ENCODE measurements around the gene DPYSL5. TPM values are rescaled to one million over a fixed set of nuclear protein-coding genes. Genes with fewer than 3 reads are reported as not detected.
A peak's percentile ranks its signal among the peaks of the same experiment; 100 is the strongest.

The DPYSL5 gene
- total RNA-seq, 1 experiment from 2014 or later = not detected

DNA sequence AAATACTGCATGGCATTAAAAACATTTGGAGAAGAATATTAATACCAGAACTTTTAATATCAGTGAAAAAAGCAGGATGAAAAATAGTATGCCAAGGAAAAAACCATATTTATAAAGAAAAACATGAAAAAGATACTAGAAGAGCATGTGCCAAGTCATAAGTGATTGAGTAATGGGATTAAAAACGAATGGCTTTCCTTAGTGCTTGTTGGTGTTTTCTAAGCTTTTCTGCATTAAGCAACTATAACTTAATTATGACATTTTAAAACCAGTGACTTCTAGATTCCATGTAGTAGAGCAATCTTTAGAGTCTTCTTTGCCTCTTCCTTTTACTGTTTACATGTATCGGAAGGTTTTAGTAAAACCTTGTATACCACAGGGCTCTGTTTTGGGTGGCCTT is 129.1 kb downstream of the DPYSL5 start:
- Histone ChIP-seq H3K27me3 (no peaks in the 10 kb centered on the region), H3K36me3 (no peaks in the 10 kb centered on the region; the same call in none of the 2 replicates), H3K4me3 (no peak overlapping the region), H3K9me3 (no peaks in the 10 kb centered on the region)
- no peak for DNase-seq

DNA sequence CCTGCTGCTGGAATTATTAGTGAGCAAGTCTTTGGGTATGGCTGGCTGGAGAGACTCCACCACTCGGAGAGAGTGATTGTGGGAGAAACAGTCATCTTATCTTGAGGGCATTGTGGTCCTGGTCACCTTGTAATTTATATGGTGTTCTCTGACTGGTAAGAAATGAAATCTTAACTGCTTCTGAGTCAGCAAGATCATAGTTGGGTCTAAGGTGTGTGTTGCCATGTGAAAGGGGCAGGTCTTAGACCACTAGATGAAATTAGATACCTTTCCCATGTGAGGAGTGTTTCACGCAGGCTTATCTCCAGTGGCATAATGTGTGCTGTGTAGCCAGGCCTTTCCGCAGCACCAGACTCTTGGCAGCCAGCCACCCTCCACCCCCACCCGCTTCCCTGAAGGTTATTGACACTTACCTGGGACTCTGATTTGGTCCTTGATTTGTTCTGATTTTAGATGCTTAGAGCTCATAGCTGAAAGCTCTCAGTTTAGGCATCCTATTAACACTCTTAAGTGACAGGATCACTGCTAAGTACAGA is 130.2 kb downstream of the DPYSL5 start:
- H3K9me3 ChIP-seq = no peaks in the 10 kb centered on the region
- no peaks in the 10 kb centered on the region for H3K27me3 ChIP-seq
- no peaks in the 10 kb centered on the region; the same call in 1 of the 2 replicates for H3K36me3 ChIP-seq
- H3K4me3 ChIP-seq = no peak overlapping the region
- no peak for DNase-seq

DNA sequence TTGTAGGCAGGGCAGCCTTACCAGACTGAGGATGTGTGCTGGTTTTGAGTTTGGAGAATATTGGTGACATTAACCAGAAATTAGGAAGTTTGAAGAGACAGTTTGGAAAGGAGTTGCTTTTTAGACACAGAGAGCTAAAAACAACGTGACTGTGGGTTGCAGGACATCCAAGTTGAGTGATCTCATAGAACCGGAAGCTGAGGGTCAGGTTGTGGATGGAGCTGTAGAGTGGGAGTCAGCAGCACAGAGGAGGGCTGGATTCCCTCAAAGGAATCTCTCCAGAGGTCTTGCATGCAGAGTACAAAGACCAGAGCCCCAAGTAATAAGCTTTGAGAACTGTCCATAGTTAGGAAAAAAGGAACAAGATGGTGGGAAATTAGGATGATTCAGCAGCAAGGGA is 131.8 kb downstream of the DPYSL5 start:
- Histone ChIP-seq H3K4me3 (no peak overlapping the region), H3K36me3 (no peaks in the 10 kb centered on the region; the same call in 1 of the 2 replicates), H3K9me3 (no peaks in the 10 kb centered on the region), H3K27me3 (no peaks in the 10 kb centered on the region)
- DNase-seq = peak; percentile 18

DNA sequence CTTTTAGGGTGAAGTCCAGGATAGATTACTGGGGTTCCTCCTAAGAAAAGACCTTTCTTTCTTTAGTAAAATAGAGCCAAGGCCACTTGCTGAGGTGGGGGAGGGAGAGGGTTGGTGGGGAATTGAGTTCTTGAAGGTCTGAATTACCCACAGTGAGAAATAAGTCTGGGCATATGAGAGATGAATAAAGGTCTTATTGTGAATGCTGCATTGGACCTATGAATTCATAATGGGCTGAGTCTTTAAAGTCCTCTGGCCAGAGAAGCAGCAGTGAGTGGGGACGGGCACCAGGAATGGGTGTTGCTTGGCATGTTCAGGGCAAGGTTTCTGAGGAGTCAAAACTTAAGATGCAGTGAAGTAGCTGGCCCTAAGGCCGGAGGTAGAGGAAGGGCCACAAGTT is 133.0 kb downstream of the DPYSL5 start:
- H3K36me3 ChIP-seq = peaks cover under 1% of the 10 kb centered on the region
- DNase-seq = no peak
- H3K27me3 ChIP-seq = no peaks in the 10 kb centered on the region
- H3K4me3 ChIP-seq = no peak overlapping the region
- H3K9me3 ChIP-seq = no peaks in the 10 kb centered on the region

DNA sequence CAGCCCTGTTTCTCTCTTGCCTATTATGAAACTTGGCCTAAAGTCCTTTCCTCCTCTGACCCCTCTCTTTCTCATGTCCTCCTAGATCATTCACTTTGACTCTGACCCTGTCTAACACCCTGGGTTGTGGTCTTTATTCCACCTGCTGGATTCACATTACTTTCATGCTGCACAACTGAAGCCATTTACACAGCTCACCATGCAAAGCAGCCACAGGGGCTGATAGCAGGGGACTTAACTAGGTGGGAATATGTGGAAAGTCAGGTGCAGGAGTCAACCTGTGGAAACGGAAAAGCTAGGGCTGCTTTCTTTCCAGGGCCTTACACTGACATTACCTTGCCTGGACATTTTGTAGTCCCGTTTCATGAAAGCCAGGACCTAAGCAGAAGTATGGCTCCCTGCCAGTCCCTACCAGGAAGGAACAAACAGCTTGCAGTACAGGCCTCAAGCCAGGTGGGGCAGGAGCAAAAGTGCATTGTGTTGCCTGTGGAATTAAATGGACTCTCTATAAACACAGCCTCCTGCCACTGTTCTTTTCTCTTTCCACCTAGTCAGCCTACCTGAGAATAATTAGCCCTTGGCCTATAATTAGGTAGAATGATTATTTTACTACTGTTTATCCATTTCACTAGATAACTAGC is 134.3 kb downstream of the DPYSL5 start:
- Histone ChIP-seq H3K9me3 (no peaks in the 10 kb centered on the region), H3K4me3 (no peak overlapping the region), H3K27me3 (no peaks in the 10 kb centered on the region), H3K36me3 (peaks cover 4% of the 10 kb centered on the region)
- peak; percentile 56 for DNase-seq

DNA sequence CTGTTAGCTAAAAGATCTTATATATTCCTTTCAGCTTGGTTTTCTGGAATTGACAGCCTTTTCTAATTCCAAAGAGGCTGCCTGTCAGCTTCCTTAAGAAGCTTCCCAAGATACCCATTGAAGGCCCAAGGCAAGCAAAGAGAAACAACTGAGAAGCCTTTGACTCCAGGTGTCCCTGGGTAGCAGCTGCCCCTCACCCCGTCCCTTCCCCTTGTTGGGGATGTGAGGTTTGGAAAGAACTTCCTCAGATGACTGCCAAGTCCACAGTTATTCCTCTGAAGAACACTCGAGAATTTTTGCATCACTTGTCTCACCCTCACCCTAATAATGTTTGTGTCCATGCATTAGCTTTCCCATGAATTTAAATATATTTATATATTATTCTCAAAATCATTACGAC is 135.8 kb downstream of the DPYSL5 start:
- Histone ChIP-seq H3K9me3 (no peaks in the 10 kb centered on the region), H3K36me3 (peaks cover 4% of the 10 kb centered on the region), H3K27me3 (no peaks in the 10 kb centered on the region), H3K4me3 (no peak overlapping the region)
- DNase-seq = no peak

DNA sequence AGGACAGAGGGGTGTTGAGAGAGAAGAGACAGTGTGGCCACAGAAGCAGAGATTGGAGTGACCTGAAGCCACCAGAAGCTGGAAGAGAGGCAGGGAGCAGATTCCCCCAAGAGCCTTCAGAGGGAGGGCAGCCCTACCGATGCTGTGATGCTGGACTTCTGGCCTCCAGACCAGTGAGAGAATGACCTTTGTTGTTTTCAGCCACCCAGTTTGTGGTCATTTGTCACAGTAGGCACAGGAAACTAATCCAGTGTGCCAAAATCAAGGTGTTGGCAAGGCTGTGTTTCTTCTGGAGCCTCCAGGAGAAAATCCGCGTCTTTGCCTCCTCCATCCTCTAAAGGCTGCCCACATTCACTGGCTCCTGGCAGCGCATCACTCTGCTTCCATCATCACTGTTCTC is 137.9 kb downstream of the DPYSL5 start:
- no peak overlapping the region for H3K4me3 ChIP-seq
- H3K9me3 ChIP-seq = no peaks in the 10 kb centered on the region
- DNase-seq = no peak
- peaks cover 4% of the 10 kb centered on the region for H3K36me3 ChIP-seq
- H3K27me3 ChIP-seq = no peaks in the 10 kb centered on the region

DNA sequence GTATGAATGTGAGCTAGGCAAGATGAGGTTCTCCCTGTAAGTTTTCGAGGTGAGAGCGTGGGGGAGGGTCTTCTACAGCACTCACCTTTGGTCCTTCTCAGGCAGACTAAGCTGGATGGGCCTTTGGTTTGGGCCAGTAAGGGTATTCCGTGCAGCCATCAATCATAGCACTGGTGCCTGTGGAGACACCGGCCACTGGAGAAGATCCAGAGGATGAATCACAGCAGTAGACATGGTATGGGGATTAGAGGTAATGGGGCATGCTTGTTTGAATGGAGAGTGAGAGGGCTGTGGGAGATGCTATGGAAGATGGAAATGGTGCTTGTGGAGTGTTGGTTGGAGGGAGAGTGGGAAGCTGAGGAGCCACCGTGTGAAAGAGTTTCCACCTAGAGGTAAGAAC is 138.6 kb downstream of the DPYSL5 start:
- peak; percentile 73 for DNase-seq
- Histone ChIP-seq H3K36me3 (peaks cover 4% of the 10 kb centered on the region), H3K9me3 (no peaks in the 10 kb centered on the region), H3K27me3 (no peaks in the 10 kb centered on the region), H3K4me3 (no peak overlapping the region)

DNA sequence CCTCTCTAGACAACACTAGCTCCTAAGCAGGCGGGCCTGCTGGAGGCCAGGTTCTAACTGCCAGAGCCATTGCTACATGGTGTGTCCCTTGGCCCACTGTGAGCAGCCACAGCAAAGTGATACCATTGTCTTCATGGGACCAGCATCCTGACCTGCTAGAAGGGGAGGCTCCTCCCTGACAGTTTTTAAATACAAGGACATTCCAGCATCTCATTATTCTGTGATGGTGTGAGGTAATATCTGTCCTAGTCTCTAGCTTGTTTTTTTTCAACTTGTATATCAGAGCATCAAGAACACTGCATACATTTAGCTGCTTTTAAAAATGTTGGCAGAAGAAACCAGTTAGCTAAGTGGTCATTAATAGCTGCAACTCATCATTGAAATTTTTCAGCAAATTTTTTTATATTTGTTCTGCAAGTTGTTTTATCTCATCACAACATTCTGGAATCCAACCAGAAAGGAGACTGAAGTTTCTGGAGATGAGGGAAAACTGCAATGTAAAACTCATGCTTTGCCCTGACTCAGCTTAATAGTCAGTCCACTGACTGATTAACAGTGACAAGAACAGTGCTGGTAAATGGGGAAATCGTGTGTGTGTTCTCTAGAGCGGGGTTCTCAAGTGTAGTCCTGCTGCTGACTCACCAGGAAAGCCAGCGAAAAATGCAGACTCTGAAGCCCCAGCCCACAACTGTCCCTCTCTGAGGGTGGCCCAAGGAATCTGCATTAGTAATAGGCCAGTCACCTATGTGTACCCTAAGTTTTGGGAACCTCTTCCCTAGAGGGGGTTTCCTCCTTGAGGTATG is 140.3 kb downstream of the DPYSL5 start:
- DNase-seq = peak; percentile 31
- no peaks in the 10 kb centered on the region for H3K27me3 ChIP-seq
- H3K36me3 ChIP-seq = peaks cover 4% of the 10 kb centered on the region
- no peaks in the 10 kb centered on the region for H3K9me3 ChIP-seq
- no peak overlapping the region for H3K4me3 ChIP-seq

DNA sequence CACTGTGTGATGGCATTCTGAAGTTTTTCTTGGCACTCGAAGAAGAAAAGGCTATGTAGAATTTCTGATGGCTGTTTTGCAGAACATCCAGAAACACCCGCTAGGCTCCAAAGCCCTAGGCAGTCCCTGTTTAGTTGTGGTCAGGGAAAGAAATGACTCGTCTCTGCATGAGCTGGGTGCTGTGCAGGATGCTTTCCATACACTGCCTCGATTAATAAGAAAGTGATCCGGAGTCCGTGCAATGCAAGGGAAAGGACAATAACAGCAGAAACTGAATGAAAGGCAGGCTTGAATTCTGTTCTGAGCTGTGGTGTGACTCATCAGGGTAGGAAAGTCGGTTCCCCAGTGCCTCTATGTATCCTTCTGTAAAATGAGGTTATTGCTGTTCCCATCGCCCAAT is 141.2 kb downstream of the DPYSL5 start:
- Histone ChIP-seq H3K4me3 (no peak overlapping the region), H3K36me3 (peaks cover 4% of the 10 kb centered on the region), H3K27me3 (no peaks in the 10 kb centered on the region), H3K9me3 (no peaks in the 10 kb centered on the region)
- peak; percentile 42 for DNase-seq

DNA sequence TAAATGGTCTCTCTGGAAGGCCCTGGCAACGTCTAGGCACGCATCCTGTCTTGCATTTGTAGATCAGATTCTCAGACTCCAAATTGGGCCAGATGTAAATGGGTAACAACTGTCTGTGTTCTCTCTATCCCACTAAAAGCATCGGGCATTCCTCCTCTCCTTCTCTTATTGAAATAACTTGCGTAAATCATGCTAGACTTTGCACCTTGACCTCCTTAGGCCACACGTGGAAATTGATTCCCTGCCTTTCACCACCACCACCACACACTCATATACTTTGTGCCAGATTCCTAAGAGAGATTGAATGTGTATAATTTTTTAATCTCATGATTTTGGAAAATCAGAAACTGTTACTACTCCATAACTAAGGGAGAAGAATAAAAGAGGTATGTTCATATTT is 143.8 kb downstream of the DPYSL5 start:
- Histone ChIP-seq H3K4me3 (no peak overlapping the region), H3K36me3 (no peaks in the 10 kb centered on the region), H3K27me3 (no peaks in the 10 kb centered on the region), H3K9me3 (no peaks in the 10 kb centered on the region)
- no peak for DNase-seq

DNA sequence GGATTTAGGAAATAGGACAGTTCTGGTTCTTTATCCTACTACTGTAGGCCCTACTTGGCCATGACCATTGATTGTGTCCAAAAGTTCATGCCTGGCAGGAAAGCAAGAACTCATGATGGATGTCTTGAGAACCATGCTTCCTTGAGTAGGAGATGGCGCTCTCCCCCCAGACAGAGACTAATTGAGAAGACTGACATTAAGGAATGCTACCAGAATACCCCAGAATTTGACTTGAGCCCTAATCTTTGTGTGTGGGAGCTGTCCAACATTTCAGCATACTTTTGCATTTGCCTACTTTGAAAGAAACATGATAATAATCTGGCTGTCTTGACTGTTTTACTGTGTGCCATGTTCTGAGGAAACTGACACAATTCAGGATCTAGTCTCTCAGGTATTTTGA is 145.8 kb downstream of the DPYSL5 start:
- H3K4me3 ChIP-seq = no peak overlapping the region
- H3K36me3 ChIP-seq = no peaks in the 10 kb centered on the region
- H3K27me3 ChIP-seq = no peaks in the 10 kb centered on the region
- no peaks in the 10 kb centered on the region for H3K9me3 ChIP-seq
- DNase-seq = no peak

DNA sequence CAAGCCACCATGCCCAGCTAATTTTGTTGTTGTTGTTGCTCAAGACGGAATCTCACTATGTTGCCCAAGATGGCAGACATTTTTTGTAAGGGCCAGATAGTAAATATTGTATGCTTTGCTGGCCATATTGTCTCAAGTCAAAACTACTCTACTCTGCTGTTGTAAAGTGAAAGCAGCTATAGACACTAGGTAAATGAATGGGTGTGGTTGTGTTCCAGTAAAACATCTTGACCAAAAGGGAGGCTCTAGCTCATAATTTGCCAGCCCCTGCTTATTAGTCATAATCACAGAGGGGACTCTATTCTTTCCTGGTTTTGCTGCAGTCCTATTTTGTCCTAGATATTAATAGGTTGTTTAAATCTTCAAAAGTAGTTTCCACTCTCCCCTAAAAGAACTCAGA is 147.1 kb downstream of the DPYSL5 start:
- H3K9me3 ChIP-seq = no peaks in the 10 kb centered on the region
- DNase-seq = no peak
- no peak overlapping the region for H3K4me3 ChIP-seq
- no peaks in the 10 kb centered on the region for H3K27me3 ChIP-seq
- no peaks in the 10 kb centered on the region for H3K36me3 ChIP-seq

DNA sequence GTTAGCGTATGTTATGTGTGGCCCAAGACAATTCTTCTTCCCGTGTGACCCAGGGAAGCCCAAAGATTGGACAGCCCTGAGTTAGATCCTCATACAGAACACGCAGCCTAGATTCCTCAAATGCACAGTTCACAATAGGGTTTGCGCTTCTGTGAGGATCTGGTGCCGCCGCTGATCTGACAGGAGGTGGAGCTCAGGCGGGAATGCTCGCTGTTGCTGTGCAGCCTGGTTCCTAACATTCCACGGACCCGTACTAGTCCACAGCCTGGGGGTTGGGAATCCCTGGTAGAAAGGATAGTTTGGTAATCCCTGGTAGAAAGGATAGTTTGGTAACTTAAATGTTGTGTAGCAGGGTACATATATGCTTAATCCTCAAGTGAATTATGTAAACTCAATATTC is 149.5 kb downstream of the DPYSL5 start:
- no peak overlapping the region for H3K4me3 ChIP-seq
- H3K27me3 ChIP-seq = no peaks in the 10 kb centered on the region
- no peak for DNase-seq
- H3K9me3 ChIP-seq = no peaks in the 10 kb centered on the region
- H3K36me3 ChIP-seq = no peaks in the 10 kb centered on the region

DNA sequence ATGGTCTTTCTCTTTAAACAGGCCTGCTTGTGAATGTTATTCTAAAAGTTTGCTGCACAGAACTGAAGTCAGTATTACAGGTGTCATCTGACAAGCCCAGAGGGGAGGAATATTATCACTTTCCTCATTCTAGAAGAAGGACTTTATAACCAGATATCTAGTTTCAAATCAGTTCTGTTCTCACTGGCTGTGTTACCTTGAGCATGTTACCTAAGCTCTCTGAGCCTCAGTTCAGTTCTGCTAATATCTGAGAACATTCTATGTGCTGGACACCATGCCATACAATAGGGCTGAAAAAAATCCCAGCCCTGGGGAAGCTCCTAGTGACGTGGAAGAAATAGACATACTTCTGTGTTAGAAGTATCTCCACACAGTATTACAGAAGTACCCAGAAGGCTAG is 150.4 kb downstream of the DPYSL5 start:
- Histone ChIP-seq H3K27me3 (no peaks in the 10 kb centered on the region), H3K36me3 (no peaks in the 10 kb centered on the region), H3K4me3 (no peak overlapping the region), H3K9me3 (no peaks in the 10 kb centered on the region)
- no peak for DNase-seq

Data from MG63 (cell line).